HT1080 (cell line): ENCODE data around the gene ADAMTS3. TPM values are rescaled to one million over a fixed set of nuclear protein-coding genes. Genes with fewer than 3 reads are reported as not detected.
"Not testable (repeated sequence)": the region's sequence is repeated elsewhere in the genome, so short reads cannot be mapped to it uniquely, and the experiment has no call there.

ENCODE experiments used
- DNase-seq: peaks from one replicate; pipeline ENCODE4 v3.0.0-alpha.2; 2015; ENCODE audit warnings: low read depth
- total RNA-seq: library from RNA; depleted of rRNA; stranded (reverse); fragments of >200 nt; shearing (Covaris generic); gene quantifications from 2 replicates; pipeline ENCODE4 v1.2.3, GENCODE V29; 2014

ADAMTS3 gene
- total RNA-seq, 1 experiment from 2014 or later: 4.1 TPM

DNA sequence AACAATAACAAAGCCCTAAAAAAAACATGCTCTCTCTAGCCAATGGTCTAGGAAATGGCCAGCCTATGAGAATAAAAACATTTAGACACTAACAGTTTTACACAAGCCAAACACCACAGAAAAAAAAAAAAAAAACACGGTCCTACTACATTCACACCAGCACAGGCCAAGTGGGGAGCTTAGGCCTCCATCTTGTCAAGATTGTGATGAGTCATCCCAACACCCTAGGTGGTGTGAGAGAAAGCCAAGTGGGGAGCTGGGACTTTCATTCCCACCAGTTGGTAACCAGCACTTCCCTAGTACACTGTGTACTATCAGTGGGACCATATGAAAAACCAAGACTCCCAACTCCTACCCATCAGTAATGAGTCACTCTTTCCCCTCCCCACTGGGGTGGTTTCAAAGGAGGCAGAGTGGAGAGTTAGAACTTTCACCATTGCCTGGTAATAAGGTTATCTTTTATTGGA, 95.6 kb downstream of the ADAMTS3 start:
- DNase-seq: peak; percentile 68

DNA sequence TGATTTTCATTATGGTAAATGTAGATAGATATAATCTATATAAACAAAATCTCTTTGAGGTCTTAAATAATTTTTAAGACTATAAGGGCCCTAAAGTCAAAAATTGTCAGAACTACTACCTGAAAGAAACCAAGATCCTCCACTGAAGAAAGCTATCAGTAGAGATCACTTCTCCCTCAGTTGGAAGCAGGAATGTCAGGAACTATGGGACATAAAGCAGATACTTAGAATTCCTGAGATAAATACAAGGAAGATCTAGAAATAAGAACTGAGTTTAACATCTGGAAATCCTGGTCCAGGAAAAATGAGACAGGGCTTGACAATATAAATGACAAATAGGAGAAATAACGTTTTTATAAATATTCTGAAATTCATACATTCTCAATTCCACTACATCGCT, 97.2 kb downstream of the ADAMTS3 start:
- no peak for DNase-seq

- DNase-seq: no peak
These were observed 100.0 kb downstream of the ADAMTS3 start for GRCh38 chr4:72468904-72469502.

- no peak for DNase-seq
These were observed 101.4 kb downstream of the ADAMTS3 start for GRCh38 chr4:72467633-72468032.

GRCh38 chr4:72463724-72464123, 105.3 kb downstream of the ADAMTS3 start:
- no peak for DNase-seq

- no peak for DNase-seq
These were observed 111.9 kb downstream of the ADAMTS3 start for GRCh38 chr4:72457158-72457557.

GRCh38 chr4:72451349-72451748, 117.7 kb downstream of the ADAMTS3 start:
- DNase-seq: no peak

DNA sequence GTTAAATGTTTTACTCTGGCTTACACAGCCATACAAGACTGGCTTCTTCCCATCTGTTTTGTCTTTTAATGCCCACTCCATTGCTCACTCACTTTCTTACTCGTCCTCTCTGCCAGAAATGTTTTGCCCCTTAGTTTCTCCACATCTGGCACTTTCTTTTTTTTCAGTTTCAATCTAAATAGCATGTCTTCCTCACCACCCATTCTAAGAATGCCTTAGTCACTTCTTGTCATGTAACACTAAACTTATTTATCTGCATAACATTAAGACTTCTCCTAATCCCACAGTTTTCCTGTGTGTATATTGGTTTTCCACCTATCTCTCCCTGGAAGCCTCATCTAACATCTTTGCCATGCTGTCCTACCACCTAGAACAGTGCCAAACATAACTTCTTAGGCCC, 119.3 kb downstream of the ADAMTS3 start:
- peak; percentile 67 for DNase-seq

- DNase-seq: no peak
These were observed 120.8 kb downstream of the ADAMTS3 start for GRCh38 chr4:72448231-72448630.

DNA sequence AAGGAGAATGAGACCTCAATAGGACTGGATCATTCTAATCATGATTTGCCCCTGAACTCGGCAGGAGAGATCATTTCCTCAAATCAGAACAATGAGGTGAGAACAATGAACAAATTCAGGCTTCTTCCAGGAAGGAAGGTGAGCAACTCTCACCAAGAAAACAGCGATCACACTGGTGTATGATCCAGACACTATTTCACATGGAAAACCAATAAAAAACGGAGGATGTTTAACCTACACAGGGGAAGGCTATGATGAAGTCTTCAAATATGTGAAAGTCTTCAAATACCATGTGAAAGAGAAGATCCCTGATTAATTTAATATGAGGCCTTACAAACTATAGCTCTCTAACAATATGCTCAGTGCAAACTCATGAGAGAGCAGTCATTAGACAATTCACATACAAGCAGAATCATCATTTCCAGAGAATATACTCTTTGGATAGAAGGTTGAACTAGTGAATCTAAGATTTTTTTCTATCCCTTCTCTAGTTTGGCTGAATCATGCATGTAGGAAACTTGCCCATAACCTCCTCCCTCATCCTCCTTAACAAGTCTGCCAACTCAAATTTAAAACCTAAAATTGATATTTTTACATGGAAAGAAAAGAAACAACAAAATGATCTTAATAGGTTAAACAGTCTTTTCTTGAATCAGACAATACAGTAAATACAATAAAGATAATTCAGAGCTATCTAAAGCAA, 122.5 kb downstream of the ADAMTS3 start:
- DNase-seq: peak; percentile 62

- no peak for DNase-seq
These were observed 124.9 kb downstream of the ADAMTS3 start for GRCh38 chr4:72444092-72444491.

DNA sequence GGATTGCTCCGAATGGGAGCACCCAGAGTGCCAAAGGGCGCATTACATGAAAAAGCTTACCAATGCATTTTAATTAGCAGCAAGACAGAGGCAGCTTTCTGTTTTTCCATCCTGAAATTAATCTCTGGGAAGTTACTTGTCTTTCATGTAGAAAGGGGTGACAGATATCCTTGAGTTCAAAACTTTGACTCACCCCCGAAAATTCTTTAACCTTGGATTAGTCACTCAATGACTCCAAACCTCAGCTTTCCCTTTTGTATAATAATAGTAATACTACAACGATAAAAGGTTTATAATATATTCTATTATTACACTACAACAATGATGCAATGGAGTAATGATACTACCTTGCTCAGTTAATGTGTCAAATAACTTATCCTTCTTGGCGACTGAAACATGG, 126.3 kb downstream of the ADAMTS3 start:
- DNase-seq: peak; percentile 60

GRCh38 chr4:72442147-72442546, 126.9 kb downstream of the ADAMTS3 start:
- DNase-seq: no peak

DNA sequence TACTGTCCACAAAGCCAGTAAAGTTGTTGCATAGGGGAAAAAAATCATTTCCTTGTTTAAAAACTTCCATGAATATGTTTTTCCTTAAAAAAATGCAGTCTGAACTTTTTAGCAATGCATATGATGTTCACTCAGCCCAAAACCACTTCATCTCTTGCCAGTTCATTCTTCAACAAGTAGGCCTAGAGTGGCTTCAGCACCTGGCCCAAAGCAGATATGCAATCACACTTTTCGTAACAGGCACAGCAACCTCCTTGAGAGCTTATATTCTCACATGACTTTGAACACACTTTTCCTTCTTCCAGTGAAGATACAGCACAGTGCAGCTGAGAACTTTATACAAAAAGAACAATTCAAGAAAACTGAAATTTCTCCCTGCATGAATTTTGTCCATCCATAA, 128.6 kb downstream of the ADAMTS3 start:
- no peak for DNase-seq

- DNase-seq: no peak
These were observed 136.0 kb downstream of the ADAMTS3 start for GRCh38 chr4:72432975-72433374.

DNA sequence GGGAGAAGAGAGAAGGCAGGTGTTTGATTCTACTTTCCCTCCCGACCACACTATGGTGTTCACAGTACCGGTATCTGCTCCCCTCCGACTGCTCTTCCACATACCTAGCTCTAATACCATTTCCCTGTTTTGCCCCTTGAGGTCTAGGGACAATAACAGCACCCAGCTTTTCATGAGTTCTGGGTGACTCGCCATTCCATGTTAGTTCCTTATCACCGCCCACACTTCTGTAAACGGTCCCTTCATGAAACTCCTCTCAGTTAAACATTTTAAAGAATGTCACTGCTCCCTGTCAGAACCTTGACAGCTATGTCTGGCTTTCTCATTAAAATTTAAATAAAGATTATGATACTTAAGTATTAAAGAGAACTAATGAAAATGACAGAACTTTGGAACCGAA, 136.7 kb downstream of the ADAMTS3 start:
- no peak for DNase-seq

DNA sequence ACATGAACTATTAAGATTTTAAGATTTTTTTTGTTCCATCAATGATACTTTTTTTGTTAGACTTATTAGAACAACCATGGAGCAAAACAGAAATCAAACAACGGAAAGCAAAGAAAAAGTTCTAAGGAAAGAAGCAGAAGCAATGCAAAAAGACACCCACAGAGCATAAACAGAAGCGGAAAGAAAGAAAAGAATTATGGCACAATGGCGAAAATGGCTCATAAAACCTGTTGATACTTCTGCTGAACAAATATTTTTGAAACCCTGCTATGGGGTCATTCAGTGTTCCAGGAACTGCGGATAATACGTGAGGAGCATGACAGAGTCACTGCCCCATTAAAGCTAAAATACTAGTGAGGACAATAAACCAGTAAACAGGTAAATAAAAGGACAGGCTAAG, 138.0 kb downstream of the ADAMTS3 start:
- DNase-seq: no peak

GRCh38 chr4:72430050-72430449, 139.0 kb downstream of the ADAMTS3 start:
- peak; percentile 75 for DNase-seq

DNA sequence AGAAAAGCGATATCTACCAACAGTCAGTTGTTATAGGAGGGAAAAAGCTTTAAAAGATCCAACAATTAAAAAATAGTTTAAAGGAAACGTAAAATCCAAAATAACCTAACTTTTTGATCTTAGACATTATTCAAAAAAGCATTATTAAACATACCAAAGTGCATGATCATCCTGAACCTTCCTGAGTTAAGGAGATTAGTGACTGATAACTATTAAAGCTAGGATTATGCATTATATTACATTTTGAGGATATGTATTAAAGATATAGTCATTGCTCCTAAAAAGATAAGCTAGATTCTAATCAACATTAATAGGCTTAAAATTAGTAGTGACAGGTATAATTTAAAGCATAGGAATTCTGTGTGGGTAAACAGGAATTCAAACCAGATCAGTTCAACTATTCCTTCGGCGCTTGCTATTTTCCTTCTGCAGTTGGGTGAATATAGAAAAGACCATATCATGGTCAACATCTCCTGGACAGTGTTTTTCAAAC, 139.6 kb downstream of the ADAMTS3 start:
- no peak for DNase-seq

DNA sequence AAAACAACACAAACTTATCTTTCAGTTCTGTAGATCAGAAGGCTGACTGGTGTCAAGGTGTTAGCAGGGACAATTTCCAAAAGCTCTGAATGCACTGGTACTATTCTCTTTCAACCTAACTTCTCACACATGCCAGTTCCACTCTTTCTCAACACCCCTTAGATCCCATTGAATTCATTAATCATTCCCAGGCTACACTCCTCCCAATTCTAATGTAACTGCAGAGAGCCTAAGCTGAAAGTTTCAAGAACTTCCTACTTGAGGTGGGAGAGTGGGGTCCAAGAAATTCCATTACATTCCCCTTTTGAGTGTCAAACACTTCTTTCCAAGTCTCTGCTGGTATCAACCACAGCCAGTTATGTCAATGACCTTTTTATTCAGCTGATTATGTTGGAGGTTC, 142.0 kb downstream of the ADAMTS3 start:
- no peak for DNase-seq

DNA sequence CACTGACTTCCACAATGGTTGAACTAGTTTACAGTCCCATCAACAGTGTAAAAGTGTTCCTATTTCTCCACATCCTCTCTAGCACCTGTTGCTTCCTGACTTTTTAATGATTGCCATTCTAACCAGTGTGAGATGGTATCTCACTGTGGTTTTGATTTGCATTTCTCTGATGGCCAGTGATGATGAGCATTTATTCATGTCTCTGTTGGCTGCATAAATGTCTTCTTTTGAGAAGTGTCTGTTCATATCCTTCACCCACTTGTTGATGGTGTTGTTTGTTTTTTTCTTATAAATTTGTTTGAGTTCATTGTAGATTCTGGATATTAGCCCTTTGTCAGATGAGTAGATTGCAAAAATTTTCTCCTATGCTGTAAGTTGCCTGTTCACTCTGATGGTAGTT, 143.1 kb downstream of the ADAMTS3 start:
- DNase-seq: not testable (repeated sequence)

DNA sequence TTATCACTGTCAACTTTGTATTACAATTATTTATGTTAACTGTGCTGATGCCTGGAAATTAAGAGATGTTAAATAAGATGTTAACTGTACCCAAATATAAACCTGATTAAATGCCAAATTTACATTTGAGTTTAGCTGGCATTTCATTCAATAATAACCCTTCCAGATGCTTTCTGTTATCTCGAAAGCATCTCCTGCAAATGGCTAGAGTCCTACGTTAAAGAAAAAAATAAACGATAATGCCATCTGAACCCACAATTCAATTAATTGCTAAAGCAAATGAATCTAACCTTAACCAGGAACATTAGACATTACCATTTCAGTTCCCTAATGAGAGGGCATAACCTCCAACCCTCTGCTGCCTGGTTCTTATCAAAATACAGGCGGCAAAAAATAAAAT, 145.0 kb downstream of the ADAMTS3 start:
- DNase-seq: no peak

DNA sequence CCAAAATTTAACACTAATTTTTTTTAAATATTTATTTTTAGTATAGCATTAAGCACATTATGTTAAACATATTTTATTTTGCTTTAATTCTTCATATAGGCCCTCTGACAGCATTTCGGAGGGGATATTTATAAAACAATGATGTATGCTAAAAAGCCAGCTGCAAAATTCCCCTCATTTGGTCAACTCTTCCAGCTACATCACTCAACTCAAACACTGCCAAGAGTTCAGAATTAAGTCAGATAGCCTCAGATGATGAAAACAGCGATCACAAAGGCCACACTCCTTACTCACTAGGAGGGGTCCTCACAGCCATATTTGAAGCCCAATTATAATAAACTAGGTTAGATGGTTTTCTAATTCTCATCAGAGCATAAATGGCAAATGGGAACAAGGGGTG, 146.6 kb downstream of the ADAMTS3 start:
- DNase-seq: no peak
